Neural cell (in vitro differentiated cells): ENCODE measurements around the gene CDT1. TPM values are rescaled to one million over a fixed set of nuclear protein-coding genes. Genes with fewer than 3 reads are reported as not detected.

ENCODE experiments used
- H2AFZ ChIP-seq: fragments of 200-600, 300-800 bp; sonication (generic), shearing (Covaris generic); 2 replicates; pipeline ENCODE4 v1.6.0; 2014; ENCODE audit warnings: low read depth, mild to moderate bottlenecking, antibody characterized with exemption, low read length, moderate library complexity
- H3F3A ChIP-seq: fragments of 200-600 bp; shearing (Covaris generic); 2 replicates; pipeline ENCODE4 v1.6.1; 2016; ENCODE audit warnings: mild to moderate bottlenecking, moderate library complexity, mixed read lengths, antibody characterized with exemption, low read length; ENCODE audit not compliant: insufficient read depth, poor library complexity, severe bottlenecking
- H3K27ac ChIP-seq: fragments of 200-600, 300-800 bp; sonication (generic), shearing (Covaris generic); 2 replicates; pipeline ENCODE4 v1.5.1; 2014; ENCODE audit warnings: mild to moderate bottlenecking, low read length, moderate library complexity
- H3K27me3 ChIP-seq: fragments of 300-800, 200-600 bp; sonication (generic), shearing (Covaris generic); 2 replicates; pipeline ENCODE4 v1.6.0; 2014; ENCODE audit warnings: mild to moderate bottlenecking, low read depth, low read length, moderate library complexity; ENCODE audit not compliant: insufficient read depth
- H3K36me3 ChIP-seq: fragments of 300-800, 200-600 bp; sonication (generic), shearing (Covaris generic); 2 replicates; pipeline ENCODE4 v1.5.1; 2014; ENCODE audit warnings: mild to moderate bottlenecking, antibody characterized with exemption, low read length, moderate library complexity; ENCODE audit not compliant: insufficient read depth
- H3K4me2 ChIP-seq: fragments of 300-800, 200-600 bp; sonication (generic), shearing (Covaris generic); 2 replicates; pipeline ENCODE4 v1.6.0; 2014; ENCODE audit warnings: mild to moderate bottlenecking, low read length
- H3K4me3 ChIP-seq: fragments of 300-800, 200-600 bp; sonication (generic), shearing (Covaris generic); 2 replicates; pipeline ENCODE4 v1.5.1; 2014; ENCODE audit warnings: mild to moderate bottlenecking, low read length, moderate library complexity
- H3K79me2 ChIP-seq: fragments of 200-600 bp; shearing (Covaris generic); replicated peaks from 2 replicates; pipeline ENCODE4 v1.6.0; 2014; ENCODE audit warnings: mild to moderate bottlenecking, low read length, moderate library complexity; ENCODE audit not compliant: insufficient read depth
- H3K9ac ChIP-seq: fragments of 300-800, 200-600 bp; sonication (generic), shearing (Covaris generic); 2 replicates; pipeline ENCODE4 v1.6.1; 2016; ENCODE audit warnings: mild to moderate bottlenecking, low read length, mixed read lengths
- H3K9me2 ChIP-seq: fragments of 200-600 bp; shearing (Covaris generic); 2 replicates; pipeline ENCODE4 v1.6.1; 2016; ENCODE audit warnings: mild to moderate bottlenecking, low read length, mixed read lengths; ENCODE audit not compliant: insufficient read depth
- H3K9me3 ChIP-seq: fragments of 200-600, 300-800 bp; sonication (generic), shearing (Covaris generic); 2 replicates; pipeline ENCODE4 v1.6.1; 2016; ENCODE audit warnings: mild to moderate bottlenecking, mixed run types, low read length, moderate library complexity, mixed read lengths
- H4K20me1 ChIP-seq: fragments of 200-600 bp; shearing (Covaris generic); 2 replicates; pipeline ENCODE4 v1.6.1; 2016; ENCODE audit warnings: mild to moderate bottlenecking, mixed run types; ENCODE audit not compliant: insufficient read depth
- EP300 ChIP-seq: fragments of 450-650 bp; conservative IDR thresholded peaks from 2 replicates; pipeline ENCODE4 v1.6.1; 2014; ENCODE audit warnings: antibody characterized with exemption, mild to moderate bottlenecking, moderate library complexity; ENCODE audit not compliant: poor library complexity, severe bottlenecking
- EZH2 ChIP-seq: fragments of 200-600, 300-800 bp; shearing (Covaris generic), sonication (generic); IDR thresholded peaks from 2 replicates; pipeline ENCODE4 v1.6.1; 2014; ENCODE audit warnings: antibody characterized with exemption, low read length, borderline replicate concordance, mild to moderate bottlenecking; ENCODE audit not compliant: insufficient read depth, poor library complexity, severe bottlenecking
- MXI1 ChIP-seq: fragments of 450-650 bp; conservative IDR thresholded peaks from 2 replicates; pipeline ENCODE4 v1.6.1; 2014; ENCODE audit warnings: antibody characterized with exemption, mild to moderate bottlenecking; ENCODE audit not compliant: poor library complexity, severe bottlenecking
- POLR2AphosphoS5 ChIP-seq: IDR thresholded peaks from 2 replicates; pipeline ENCODE4 v1.6.1; 2012
- RAD21 ChIP-seq: fragments of 450-650 bp; conservative IDR thresholded peaks from 2 replicates; pipeline ENCODE4 v1.6.1; 2014; ENCODE audit warnings: antibody characterized with exemption, mild to moderate bottlenecking, moderate library complexity
- SMC3 ChIP-seq: fragments of 450-650 bp; conservative IDR thresholded peaks from 2 replicates; pipeline ENCODE4 v1.6.1; 2014; ENCODE audit warnings: antibody characterized with exemption, mild to moderate bottlenecking, moderate library complexity; ENCODE audit not compliant: poor library complexity
- TAF1 ChIP-seq: IDR thresholded peaks from 2 replicates; pipeline ENCODE4 v1.6.1; 2012; ENCODE audit warnings: low read depth
- polyA plus RNA-seq: library from polyadenylated mRNA; depleted of rRNA; stranded (reverse); fragments of >200 nt; gene quantifications from 2 replicates; pipeline ENCODE4 v1.2.3, GENCODE V29; 2014
- TF ChIP-seq, protein P1 (sequence below): fragments of 450-650 bp; IDR thresholded peaks from 2 replicates; pipeline ENCODE4 v1.5.1; 2014; ENCODE audit warnings: antibody characterized with exemption, mild to moderate bottlenecking, moderate library complexity; ENCODE audit not compliant: poor library complexity, severe bottlenecking
- TF ChIP-seq, protein P2 (sequence below): IDR thresholded peaks from 2 replicates; pipeline ENCODE4 v1.6.1; 2012; ENCODE audit warnings: borderline replicate concordance

Gene CDT1
- polyA plus RNA-seq, 1 donor from 2014 or later = 1.0 TPM

DNA sequence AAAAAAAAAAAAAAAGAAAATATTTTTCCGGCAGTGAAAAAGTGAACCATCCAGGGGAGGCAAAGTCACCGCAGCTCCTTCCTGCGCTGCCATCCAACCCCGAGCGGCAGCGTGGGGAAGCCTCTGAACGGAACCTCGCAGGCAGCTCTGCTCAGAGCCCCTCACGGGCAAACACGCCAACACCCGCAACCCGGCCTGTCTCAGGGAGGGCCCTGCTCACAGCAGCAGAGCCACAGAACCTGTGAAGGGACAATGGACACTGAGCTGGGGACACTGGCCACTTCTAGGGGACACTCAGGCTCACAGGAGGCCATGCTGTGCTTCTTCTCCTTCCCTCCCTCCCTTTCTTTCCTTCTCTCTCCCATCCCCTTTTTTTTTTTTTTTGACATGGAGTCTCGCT is 29.5 kb downstream of the CDT1 start:
- TF ChIP-seq EZH2 (no peak), EP300 (no peak), TAF1 (no peak), MXI1 (no peak), RAD21 (no peak), SMC3 (no peak), POLR2AphosphoS5 (no peak)
- TF ChIP-seq, protein P1, sequence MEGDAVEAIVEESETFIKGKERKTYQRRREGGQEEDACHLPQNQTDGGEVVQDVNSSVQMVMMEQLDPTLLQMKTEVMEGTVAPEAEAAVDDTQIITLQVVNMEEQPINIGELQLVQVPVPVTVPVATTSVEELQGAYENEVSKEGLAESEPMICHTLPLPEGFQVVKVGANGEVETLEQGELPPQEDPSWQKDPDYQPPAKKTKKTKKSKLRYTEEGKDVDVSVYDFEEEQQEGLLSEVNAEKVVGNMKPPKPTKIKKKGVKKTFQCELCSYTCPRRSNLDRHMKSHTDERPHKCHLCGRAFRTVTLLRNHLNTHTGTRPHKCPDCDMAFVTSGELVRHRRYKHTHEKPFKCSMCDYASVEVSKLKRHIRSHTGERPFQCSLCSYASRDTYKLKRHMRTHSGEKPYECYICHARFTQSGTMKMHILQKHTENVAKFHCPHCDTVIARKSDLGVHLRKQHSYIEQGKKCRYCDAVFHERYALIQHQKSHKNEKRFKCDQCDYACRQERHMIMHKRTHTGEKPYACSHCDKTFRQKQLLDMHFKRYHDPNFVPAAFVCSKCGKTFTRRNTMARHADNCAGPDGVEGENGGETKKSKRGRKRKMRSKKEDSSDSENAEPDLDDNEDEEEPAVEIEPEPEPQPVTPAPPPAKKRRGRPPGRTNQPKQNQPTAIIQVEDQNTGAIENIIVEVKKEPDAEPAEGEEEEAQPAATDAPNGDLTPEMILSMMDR = no peak
- TF ChIP-seq, protein P2, sequence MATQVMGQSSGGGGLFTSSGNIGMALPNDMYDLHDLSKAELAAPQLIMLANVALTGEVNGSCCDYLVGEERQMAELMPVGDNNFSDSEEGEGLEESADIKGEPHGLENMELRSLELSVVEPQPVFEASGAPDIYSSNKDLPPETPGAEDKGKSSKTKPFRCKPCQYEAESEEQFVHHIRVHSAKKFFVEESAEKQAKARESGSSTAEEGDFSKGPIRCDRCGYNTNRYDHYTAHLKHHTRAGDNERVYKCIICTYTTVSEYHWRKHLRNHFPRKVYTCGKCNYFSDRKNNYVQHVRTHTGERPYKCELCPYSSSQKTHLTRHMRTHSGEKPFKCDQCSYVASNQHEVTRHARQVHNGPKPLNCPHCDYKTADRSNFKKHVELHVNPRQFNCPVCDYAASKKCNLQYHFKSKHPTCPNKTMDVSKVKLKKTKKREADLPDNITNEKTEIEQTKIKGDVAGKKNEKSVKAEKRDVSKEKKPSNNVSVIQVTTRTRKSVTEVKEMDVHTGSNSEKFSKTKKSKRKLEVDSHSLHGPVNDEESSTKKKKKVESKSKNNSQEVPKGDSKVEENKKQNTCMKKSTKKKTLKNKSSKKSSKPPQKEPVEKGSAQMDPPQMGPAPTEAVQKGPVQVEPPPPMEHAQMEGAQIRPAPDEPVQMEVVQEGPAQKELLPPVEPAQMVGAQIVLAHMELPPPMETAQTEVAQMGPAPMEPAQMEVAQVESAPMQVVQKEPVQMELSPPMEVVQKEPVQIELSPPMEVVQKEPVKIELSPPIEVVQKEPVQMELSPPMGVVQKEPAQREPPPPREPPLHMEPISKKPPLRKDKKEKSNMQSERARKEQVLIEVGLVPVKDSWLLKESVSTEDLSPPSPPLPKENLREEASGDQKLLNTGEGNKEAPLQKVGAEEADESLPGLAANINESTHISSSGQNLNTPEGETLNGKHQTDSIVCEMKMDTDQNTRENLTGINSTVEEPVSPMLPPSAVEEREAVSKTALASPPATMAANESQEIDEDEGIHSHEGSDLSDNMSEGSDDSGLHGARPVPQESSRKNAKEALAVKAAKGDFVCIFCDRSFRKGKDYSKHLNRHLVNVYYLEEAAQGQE = no peak
- H3K9ac ChIP-seq = no peak overlapping the region
- H3K9me3 ChIP-seq = no peaks in the 10 kb centered on the region
- H3K4me3 ChIP-seq = no peak overlapping the region
- no peaks in the 10 kb centered on the region for H4K20me1 ChIP-seq
- H3K79me2 ChIP-seq = no peaks in the 10 kb centered on the region
- no peaks in the 10 kb centered on the region for H3K9me2 ChIP-seq
- no peak overlapping the region for H2AFZ ChIP-seq
- no peaks in the 10 kb centered on the region for H3K36me3 ChIP-seq
- no peaks in the 10 kb centered on the region for H3F3A ChIP-seq
- no peak overlapping the region for H3K4me2 ChIP-seq
- no peaks in the 10 kb centered on the region for H3K27me3 ChIP-seq
- H3K27ac ChIP-seq = no peak overlapping the region

DNA sequence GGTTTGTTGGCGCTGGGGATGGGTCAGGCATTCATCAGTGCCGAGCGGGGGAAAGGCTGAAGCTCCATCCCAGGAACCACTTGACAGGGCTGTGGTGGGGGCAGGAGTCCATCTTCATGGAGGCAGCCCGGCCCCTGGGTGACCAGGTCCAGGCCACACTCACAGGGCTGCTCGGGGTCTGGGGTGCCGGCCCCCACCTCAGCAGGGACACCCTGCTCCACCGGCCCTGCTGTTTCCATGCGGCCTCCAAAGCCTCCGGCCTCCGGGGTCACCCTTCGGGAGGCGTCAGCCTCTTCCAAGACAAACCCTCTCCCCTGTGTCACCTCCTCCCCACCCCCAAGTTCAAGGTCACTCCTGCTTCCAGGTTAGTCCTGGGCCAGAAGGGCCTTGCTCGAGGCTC is 31.1 kb downstream of the CDT1 start:
- no peak overlapping the region for H3K4me2 ChIP-seq
- no peak overlapping the region for H3K27ac ChIP-seq
- no peak overlapping the region for H3K9ac ChIP-seq
- H3K79me2 ChIP-seq = no peaks in the 10 kb centered on the region
- H3K9me2 ChIP-seq = no peaks in the 10 kb centered on the region
- H3K9me3 ChIP-seq = no peaks in the 10 kb centered on the region
- TF ChIP-seq POLR2AphosphoS5 (no peak), RAD21 (no peak), EZH2 (no peak), SMC3 (no peak), EP300 (no peak), TAF1 (no peak), MXI1 (no peak)
- TF ChIP-seq, protein P1 = no peak
- TF ChIP-seq, protein P2 = no peak
- no peak overlapping the region for H3K4me3 ChIP-seq
- no peaks in the 10 kb centered on the region for H4K20me1 ChIP-seq
- no peaks in the 10 kb centered on the region for H3K36me3 ChIP-seq
- no peaks in the 10 kb centered on the region for H3K27me3 ChIP-seq
- H2AFZ ChIP-seq = no peak overlapping the region
- H3F3A ChIP-seq = no peaks in the 10 kb centered on the region
